Esophagus muscularis mucosa (tissue), 3 donors: ENCODE results near the gene H6PD.

Experiments
- CTCF ChIP-seq, 3 experiments: fragments of 200-600 bp in 2 of 3; fragments of 450-650 bp in 1 of 3; sonication (generic) in 2 of 3; IDR thresholded peaks; one replicate each; pipeline ENCODE4 v1.5.1; 2017 to 2019; ENCODE audit warnings: antibody characterized with exemption in 3 of 3, mild to moderate bottlenecking in 2 of 3, moderate library complexity in 1 of 3
- EP300 ChIP-seq: sonication (generic); formaldehyde crosslinking; IDR thresholded peaks from one replicate; pipeline ENCODE4 v1.6.1; 2017; ENCODE audit warnings: antibody characterized with exemption

- TF ChIP-seq CTCF (IDR thresholded peaks at IDR 0.05): no peak
- no peak for TF ChIP-seq EP300
Measured at GRCh38 chr1:9265968-9266367, 31.4 kb downstream of the H6PD start.
